Lower leg skin (tissue), 4 donors: ENCODE measurements around the gene ZNF440. TPM values are rescaled to one million over a fixed set of nuclear protein-coding genes. Genes with fewer than 3 reads are reported as not detected.
"Not testable (repeated sequence)": the region's sequence is repeated elsewhere in the genome, so short reads cannot be mapped to it uniquely, and the experiment has no call there.

Experiments
- DNase-seq, 2 donors: peaks; one replicate each; pipeline ENCODE4 v3.0.0-alpha.2; 2019; ENCODE audit warnings: low spot score in 2 of 2
- H3K4me3 ChIP-seq: fragments of 200-600 bp; sonication (generic); 2 replicates; pipeline ENCODE4 v1.5.1; 2017; ENCODE audit warnings: mild to moderate bottlenecking, low read depth; ENCODE audit not compliant: poor library complexity, severe bottlenecking
- POLR2A ChIP-seq, 2 donors: fragments of 450-650 bp; IDR thresholded peaks; one replicate each; pipeline ENCODE4 v1.6.1; 2016 to 2017; ENCODE audit warnings: antibody characterized with exemption in 2 of 2, mild to moderate bottlenecking in 1 of 2, moderate library complexity in 1 of 2
- WGBS, 2 donors: methylation state at CpG; one replicate each; pipeline ENCODE4 v1.1.5; 2018; 5-methylcytosine and 5-hydroxymethylcytosine counted together
- intact Hi-C: fragments of 100-400 bp; cut with DNase I; formaldehyde crosslinking; loops from one replicate; pipeline ENCODE4 v1.15.0; 2023; ENCODE audit warnings: low total_unique reads
- total RNA-seq, 4 donors: library from RNA; depleted of rRNA; stranded (reverse); fragments of >200 nt; gene quantifications; one replicate each; pipeline ENCODE4 v1.1.0, GENCODE V29; 2016
- TF ChIP-seq, protein P1 (sequence below), 3 donors: fragments of 450-650 bp; IDR thresholded peaks; one replicate each; pipeline ENCODE4 v1.5.1; 2016; ENCODE audit warnings: antibody characterized with exemption in 3 of 3, mild to moderate bottlenecking in 3 of 3, moderate library complexity in 2 of 3

ZNF440 gene
- total RNA-seq, 4 donors from 2014 or later, result 18.1 to 37.1 (median 29.0) TPM

DNA sequence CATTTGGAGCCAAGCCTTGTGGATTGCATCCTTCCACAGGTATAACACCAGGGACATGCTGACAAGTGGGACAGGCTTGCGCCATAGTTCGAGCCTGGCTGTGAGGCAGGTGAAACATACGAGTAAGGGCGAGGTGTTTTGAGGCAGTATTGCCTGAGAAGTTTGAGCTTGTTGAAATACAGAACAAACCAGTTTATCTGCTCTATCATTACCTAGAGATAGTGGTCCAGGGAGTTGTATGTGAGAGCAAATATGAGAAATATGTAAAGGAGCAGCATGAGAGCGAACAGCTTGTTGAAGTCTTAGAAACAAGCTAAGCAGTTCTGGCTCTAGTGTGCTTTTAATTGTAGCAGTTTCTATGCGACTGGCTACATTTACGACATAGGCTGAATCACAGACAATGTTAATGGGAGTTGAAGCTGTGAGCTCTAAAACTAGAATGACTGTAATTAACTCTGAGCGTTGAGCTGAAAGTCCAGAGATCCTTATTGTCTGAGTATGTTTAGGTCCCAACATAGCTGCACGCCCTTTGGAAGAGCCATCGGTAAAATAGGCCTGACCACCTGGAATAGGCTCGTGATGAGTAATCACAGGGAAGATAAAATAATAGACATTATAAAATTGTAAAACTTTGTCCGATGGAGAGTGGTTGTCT is 42.6 kb downstream of the ZNF440 start:
- DNase-seq, result peak in 1 of 2 donors; percentile 37
- 58 to 67% methylated on average over 12 of the region's 12 CpGs for WGBS, 2 donors

GRCh38 chr19:11860721-11861120 is 46.6 kb downstream of the ZNF440 start:
- 89 to 95% methylated on average over 7 of the region's 7 CpGs for WGBS, 2 donors

More for the DNA sequence above, 42.6 kb downstream of the ZNF440 start:
- intact Hi-C loops, result no loop called here
- no peak overlapping the region for H3K4me3 ChIP-seq
- TF ChIP-seq, protein P1, sequence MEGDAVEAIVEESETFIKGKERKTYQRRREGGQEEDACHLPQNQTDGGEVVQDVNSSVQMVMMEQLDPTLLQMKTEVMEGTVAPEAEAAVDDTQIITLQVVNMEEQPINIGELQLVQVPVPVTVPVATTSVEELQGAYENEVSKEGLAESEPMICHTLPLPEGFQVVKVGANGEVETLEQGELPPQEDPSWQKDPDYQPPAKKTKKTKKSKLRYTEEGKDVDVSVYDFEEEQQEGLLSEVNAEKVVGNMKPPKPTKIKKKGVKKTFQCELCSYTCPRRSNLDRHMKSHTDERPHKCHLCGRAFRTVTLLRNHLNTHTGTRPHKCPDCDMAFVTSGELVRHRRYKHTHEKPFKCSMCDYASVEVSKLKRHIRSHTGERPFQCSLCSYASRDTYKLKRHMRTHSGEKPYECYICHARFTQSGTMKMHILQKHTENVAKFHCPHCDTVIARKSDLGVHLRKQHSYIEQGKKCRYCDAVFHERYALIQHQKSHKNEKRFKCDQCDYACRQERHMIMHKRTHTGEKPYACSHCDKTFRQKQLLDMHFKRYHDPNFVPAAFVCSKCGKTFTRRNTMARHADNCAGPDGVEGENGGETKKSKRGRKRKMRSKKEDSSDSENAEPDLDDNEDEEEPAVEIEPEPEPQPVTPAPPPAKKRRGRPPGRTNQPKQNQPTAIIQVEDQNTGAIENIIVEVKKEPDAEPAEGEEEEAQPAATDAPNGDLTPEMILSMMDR (IDR thresholded peaks at IDR 0.05), result no peak
- no peak for TF ChIP-seq POLR2A (IDR thresholded peaks at IDR 0.05)

GRCh38 chr19:11861301-11861700 is 47.2 kb downstream of the ZNF440 start:
- H3K4me3 ChIP-seq, result no peak overlapping the region
- 100% methylated on average over 2 of the region's 2 CpGs for WGBS, 2 donors
- TF ChIP-seq, protein P1 (IDR thresholded peaks at IDR 0.05), result no peak
- no peak for TF ChIP-seq POLR2A (IDR thresholded peaks at IDR 0.05)
- no peak for DNase-seq
- intact Hi-C loops, result no loop called here

More at GRCh38 chr19:11860721-11861120, 46.6 kb downstream of the ZNF440 start:
- TF ChIP-seq, protein P1 (IDR thresholded peaks at IDR 0.05), result no peak
- TF ChIP-seq POLR2A (IDR thresholded peaks at IDR 0.05), result no peak
- intact Hi-C loops, result no loop called here
- no peak for DNase-seq
- H3K4me3 ChIP-seq, result no peak overlapping the region

GRCh38 chr19:11867766-11868165 is 53.7 kb downstream of the ZNF440 start:
- DNase-seq, intact Hi-C loops, H3K4me3 ChIP-seq: not testable (repeated sequence)
- 91 to 95% methylated on average over 4 of the region's 4 CpGs for WGBS, 2 donors

DNA sequence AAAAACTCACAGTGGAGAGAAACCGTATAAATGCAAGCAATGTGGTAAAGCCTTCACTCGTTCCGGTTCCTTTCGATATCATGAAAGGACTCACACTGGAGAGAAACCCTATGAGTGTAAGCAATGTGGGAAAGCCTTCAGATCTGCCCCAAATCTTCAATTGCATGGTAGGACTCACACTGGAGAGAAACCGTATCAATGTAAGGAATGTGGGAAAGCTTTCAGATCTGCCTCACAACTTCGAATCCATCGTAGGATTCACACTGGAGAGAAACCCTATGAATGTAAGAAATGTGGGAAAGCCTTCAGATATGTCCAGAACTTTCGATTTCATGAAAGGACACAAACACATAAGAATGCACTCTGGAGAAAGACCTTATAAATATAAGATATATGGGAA is 54.1 kb downstream of the ZNF440 start:
- WGBS, 2 donors, result 98% methylated on average over 8 of the region's 8 CpGs
- TF ChIP-seq, protein P1 (IDR thresholded peaks at IDR 0.05), result no peak
- no peak for TF ChIP-seq POLR2A (IDR thresholded peaks at IDR 0.05)
- intact Hi-C loops, result no loop called here

GRCh38 chr19:11872624-11873023 is 58.6 kb downstream of the ZNF440 start:
- H3K4me3 ChIP-seq, result no peak overlapping the region
- no peak for DNase-seq
- 94 to 95% methylated on average over 9 of the region's 9 CpGs for WGBS, 2 donors
- TF ChIP-seq, protein P1 (IDR thresholded peaks at IDR 0.05), result no peak
- TF ChIP-seq POLR2A (IDR thresholded peaks at IDR 0.05), result no peak
- intact Hi-C loops, result no loop called here

More for the DNA sequence above, 54.1 kb downstream of the ZNF440 start:
- no peak overlapping the region for H3K4me3 ChIP-seq
- no peak for DNase-seq
